Measurements from ENCODE around the gene COL4A4.

DNA sequence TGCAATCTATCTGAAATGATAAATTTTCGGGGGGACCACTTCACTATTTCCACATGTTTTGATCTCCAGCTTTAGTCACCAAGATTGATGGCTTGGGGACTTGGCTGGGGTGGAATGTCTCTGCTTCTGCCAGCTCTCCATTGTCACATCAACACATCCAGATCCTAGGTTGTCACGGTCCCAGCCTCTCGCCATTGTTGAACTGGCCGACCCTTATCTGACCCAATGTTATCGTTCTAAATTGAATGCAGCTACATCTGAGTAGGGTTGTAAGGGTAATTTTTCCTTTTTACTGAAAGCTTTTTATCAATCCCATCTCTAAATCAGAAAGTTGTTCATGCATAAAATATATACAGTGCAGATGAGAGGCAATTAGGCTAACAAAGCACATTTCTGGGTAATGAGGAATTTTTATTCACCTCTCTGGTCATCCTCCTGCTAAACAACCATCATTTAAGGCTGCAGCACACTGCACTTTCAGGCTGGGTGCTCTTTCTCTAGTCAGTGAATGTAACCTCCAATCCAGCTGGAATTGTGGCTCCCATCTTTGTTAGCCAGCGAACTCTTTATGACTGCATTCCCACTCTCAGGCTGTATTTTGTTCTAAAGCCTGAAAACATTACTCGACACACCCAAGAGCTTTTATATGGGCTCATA, 128.2 kb downstream of the COL4A4 start:
- no peak for TF ChIP-seq POLR2A (IDR thresholded peaks at IDR 0.05)
- TF ChIP-seq, protein P1, sequence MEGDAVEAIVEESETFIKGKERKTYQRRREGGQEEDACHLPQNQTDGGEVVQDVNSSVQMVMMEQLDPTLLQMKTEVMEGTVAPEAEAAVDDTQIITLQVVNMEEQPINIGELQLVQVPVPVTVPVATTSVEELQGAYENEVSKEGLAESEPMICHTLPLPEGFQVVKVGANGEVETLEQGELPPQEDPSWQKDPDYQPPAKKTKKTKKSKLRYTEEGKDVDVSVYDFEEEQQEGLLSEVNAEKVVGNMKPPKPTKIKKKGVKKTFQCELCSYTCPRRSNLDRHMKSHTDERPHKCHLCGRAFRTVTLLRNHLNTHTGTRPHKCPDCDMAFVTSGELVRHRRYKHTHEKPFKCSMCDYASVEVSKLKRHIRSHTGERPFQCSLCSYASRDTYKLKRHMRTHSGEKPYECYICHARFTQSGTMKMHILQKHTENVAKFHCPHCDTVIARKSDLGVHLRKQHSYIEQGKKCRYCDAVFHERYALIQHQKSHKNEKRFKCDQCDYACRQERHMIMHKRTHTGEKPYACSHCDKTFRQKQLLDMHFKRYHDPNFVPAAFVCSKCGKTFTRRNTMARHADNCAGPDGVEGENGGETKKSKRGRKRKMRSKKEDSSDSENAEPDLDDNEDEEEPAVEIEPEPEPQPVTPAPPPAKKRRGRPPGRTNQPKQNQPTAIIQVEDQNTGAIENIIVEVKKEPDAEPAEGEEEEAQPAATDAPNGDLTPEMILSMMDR (IDR thresholded peaks at IDR 0.05): no peak
- TF ChIP-seq POLR2AphosphoS5 (IDR thresholded peaks at IDR 0.05): no peak
- TF ChIP-seq EP300 (IDR thresholded peaks at IDR 0.05): no peak
